ENCODE data around the gene YTHDC2.

Gene YTHDC2

DNA sequence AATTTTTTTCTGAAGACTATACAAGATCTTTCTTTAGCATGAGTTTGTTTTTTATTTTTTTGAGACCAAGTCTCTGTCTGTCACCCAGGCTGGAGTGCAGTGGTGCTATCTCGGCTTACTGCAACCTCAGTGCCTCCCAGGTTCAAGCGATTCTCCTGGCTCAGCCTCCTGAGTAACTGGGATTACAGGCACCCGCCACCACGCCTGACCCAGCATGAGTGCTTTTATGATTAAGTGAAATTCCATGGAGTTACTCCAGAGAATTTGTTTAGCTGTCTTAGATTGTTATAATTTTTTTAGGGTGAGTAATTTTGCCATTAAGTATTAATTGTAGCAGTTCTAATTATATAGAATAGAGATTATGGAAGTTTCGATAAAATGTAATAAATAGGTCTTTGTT, 14.3 kb downstream of the YTHDC2 start:
- TF ChIP-seq CTCF (IDR thresholded peaks at IDR 0.05; ENCODE audit: low read length) (no peak), EZH2 (optimal IDR thresholded peaks at IDR 0.05; ENCODE audit: low read depth, low read length) (no peak), EZH2phosphoT487 (IDR thresholded peaks at IDR 0.05; ENCODE audit: low read length) (no peak)
- Histone ChIP-seq H3K9ac (ENCODE audit: low read length) (no peak overlapping the region), H3K36me3 (replicated peaks; ENCODE audit: insufficient read depth, low read length) (no peaks in the 10 kb centered on the region), H4K20me1 (ENCODE audit: insufficient read depth, low read length) (no peaks in the 10 kb centered on the region), H3K4me1 (ENCODE audit: low read length) (no peaks in the 10 kb centered on the region), H3K4me3 (ENCODE audit: low read length) (no peak overlapping the region), H2AFZ (ENCODE audit: low read length) (no peak overlapping the region), H3K9me3 (replicated peaks; ENCODE audit: insufficient read depth, low read length) (no peaks in the 10 kb centered on the region), H3K27ac (ENCODE audit: low read length) (no peak overlapping the region), H3K9me2 (replicated peaks; ENCODE audit: insufficient read depth, low read length) (no peaks in the 10 kb centered on the region), H3K27me3 (replicated peaks; ENCODE audit: insufficient read depth, low read length) (no peaks in the 10 kb centered on the region), H3K4me2 (ENCODE audit: low read depth, low read length) (no peak overlapping the region), H3K79me2 (ENCODE audit: low read length) (peaks cover 6% of the 10 kb centered on the region; the same call in 1 of the 2 replicates), H3F3A (ENCODE audit: insufficient read depth, low read length) (no peaks in the 10 kb centered on the region)
- DNase-seq: no peak

GRCh38 chr5:113531481-113532159, 18.1 kb downstream of the YTHDC2 start:
- Histone ChIP-seq H3K36me3 (replicated peaks; ENCODE audit: insufficient read depth, low read length) (no peaks in the 10 kb centered on the region), H3K27me3 (replicated peaks; ENCODE audit: insufficient read depth, low read length) (no peaks in the 10 kb centered on the region), H3K9me3 (replicated peaks; ENCODE audit: insufficient read depth, low read length) (no peaks in the 10 kb centered on the region), H3K9me2 (replicated peaks; ENCODE audit: insufficient read depth, low read length) (no peaks in the 10 kb centered on the region), H4K20me1 (ENCODE audit: insufficient read depth, low read length) (no peaks in the 10 kb centered on the region), H2AFZ (ENCODE audit: low read length) (no peak overlapping the region), H3K79me2 (ENCODE audit: low read length) (no peaks in the 10 kb centered on the region), H3F3A (ENCODE audit: insufficient read depth, low read length) (no peaks in the 10 kb centered on the region), H3K4me2 (ENCODE audit: low read depth, low read length) (no peak overlapping the region), H3K27ac (ENCODE audit: low read length) (no peak overlapping the region), H3K4me1 (ENCODE audit: low read length) (no peaks in the 10 kb centered on the region), H3K4me3 (ENCODE audit: low read length) (no peak overlapping the region), H3K9ac (ENCODE audit: low read length) (no peak overlapping the region)
- TF ChIP-seq EZH2 (optimal IDR thresholded peaks at IDR 0.05; ENCODE audit: low read depth, low read length): no peak
- TF ChIP-seq EZH2phosphoT487 (IDR thresholded peaks at IDR 0.05; ENCODE audit: low read length): no peak
- no peak for TF ChIP-seq CTCF (IDR thresholded peaks at IDR 0.05; ENCODE audit: low read length)
- no peak for DNase-seq

- H3F3A ChIP-seq (ENCODE audit: insufficient read depth, low read length): no peaks in the 10 kb centered on the region
- no peaks in the 10 kb centered on the region; the same call in 1 of the 2 replicates for H3K36me3 ChIP-seq (replicated peaks; ENCODE audit: insufficient read depth, low read length)
- no peaks in the 10 kb centered on the region for H3K9me3 ChIP-seq (replicated peaks; ENCODE audit: insufficient read depth, low read length)
- no peak overlapping the region for H3K4me3 ChIP-seq (ENCODE audit: low read length)
- no peak overlapping the region for H3K27ac ChIP-seq (ENCODE audit: low read length)
- H3K9me2 ChIP-seq (replicated peaks; ENCODE audit: insufficient read depth, low read length): no peaks in the 10 kb centered on the region
- TF ChIP-seq EZH2 (optimal IDR thresholded peaks at IDR 0.05; ENCODE audit: low read depth, low read length): no peak
- TF ChIP-seq EZH2phosphoT487 (IDR thresholded peaks at IDR 0.05; ENCODE audit: low read length): no peak
- no peak for TF ChIP-seq CTCF (IDR thresholded peaks at IDR 0.05; ENCODE audit: low read length)
- no peak overlapping the region for H2AFZ ChIP-seq (ENCODE audit: low read length)
- no peaks in the 10 kb centered on the region for H4K20me1 ChIP-seq (ENCODE audit: insufficient read depth, low read length)
- no peaks in the 10 kb centered on the region for H3K79me2 ChIP-seq (ENCODE audit: low read length)
- no peaks in the 10 kb centered on the region for H3K4me1 ChIP-seq (ENCODE audit: low read length)
- no peaks in the 10 kb centered on the region for H3K27me3 ChIP-seq (replicated peaks; ENCODE audit: insufficient read depth, low read length)
- DNase-seq: no peak
- H3K4me2 ChIP-seq (ENCODE audit: low read depth, low read length): no peak overlapping the region
- no peak overlapping the region for H3K9ac ChIP-seq (ENCODE audit: low read length)
These were observed 24.8 kb downstream of the YTHDC2 start for GRCh38 chr5:113538313-113538712.
